H1 (cell line): ENCODE measurements around the gene DNAJC11. TPM values are rescaled to one million over a fixed set of nuclear protein-coding genes. Genes with fewer than 3 reads are reported as not detected.

Experiments used
- CTCF ChIA-PET: fragments of 300-600 bp; sonication (Branson Sonifier 250); formaldehyde crosslinking; loops from one replicate; lab custom pipeline; 2021; ENCODE audit not compliant: partially characterized antibody; lab: Charles Lee
- POLR2A ChIA-PET: fragments of 300-600 bp; sonication (Branson Sonifier 250); formaldehyde crosslinking; loops from one replicate; lab custom pipeline; 2021; ENCODE audit warnings: inconsistent platforms; ENCODE audit not compliant: partially characterized antibody; lab: Charles Lee
- DNase-seq, 2 experiments: peaks; one replicate each; pipeline versions ENCODE4 v3.0.0 to v3.0.0-alpha.2; 2010 to 2022; ENCODE audit warnings: low spot score in 2 of 2, low read depth in 1 of 2, mixed read lengths in 1 of 2
- FAIRE-seq: peaks from 2 replicates; lab custom pipeline; 2011; peaks lifted over from hg19 to GRCh38; lab: Jason Lieb, UNC
- H2AFZ ChIP-seq: 2 replicates; pipeline ENCODE4 v1.8.1; 2012; ENCODE audit warnings: low read length, inconsistent platforms
- H2AK5ac ChIP-seq: 2 replicates; pipeline ENCODE4 v1.6.1; 2013; ENCODE audit warnings: low read depth, low read length
- H2BK120ac ChIP-seq: replicated peaks from 2 replicates; pipeline ENCODE3; 2013; ENCODE audit warnings: low read depth, low read length, inconsistent platforms
- H2BK12ac ChIP-seq: 2 replicates; pipeline ENCODE4 v1.6.1; 2013; ENCODE audit warnings: low read depth, low read length
- H2BK15ac ChIP-seq: 2 replicates; pipeline ENCODE4 v1.6.1; 2013; ENCODE audit warnings: low read length
- H2BK20ac ChIP-seq: 2 replicates; pipeline ENCODE4 v1.6.1; 2013; ENCODE audit warnings: low read length
- H2BK5ac ChIP-seq: 2 replicates; pipeline ENCODE4 v1.6.1; 2013; ENCODE audit warnings: low read depth, low read length
- H3K14ac ChIP-seq: 2 replicates; pipeline ENCODE4 v1.6.1; 2013; ENCODE audit warnings: inconsistent platforms; ENCODE audit not compliant: insufficient read length
- H3K18ac ChIP-seq: 2 replicates; pipeline ENCODE4 v1.6.1; 2013; ENCODE audit warnings: low read length; ENCODE audit errors: extremely low read depth
- H3K23ac ChIP-seq: 2 replicates; pipeline ENCODE4 v1.6.1; 2013; ENCODE audit warnings: inconsistent platforms; ENCODE audit not compliant: insufficient read length
- H3K23me2 ChIP-seq: 2 replicates; pipeline ENCODE4 v1.6.1; 2013; ENCODE audit warnings: low read depth, low read length
- H3K27ac ChIP-seq: 2 replicates; pipeline ENCODE4 v1.6.1; 2011; ENCODE audit warnings: low read depth, low read length, inconsistent platforms
- H3K27me3 ChIP-seq, 4 experiments: replicated peaks in 1 of 4; 1 replicate in 1 of 4; 2 replicates in 3 of 4; pipeline versions ENCODE4 v1.6.1 to v1.8.1; 2011 to 2013; ENCODE audit warnings: low read length in 3 of 4, mild to moderate bottlenecking in 3 of 4, inconsistent platforms in 2 of 4, mixed read lengths in 2 of 4, moderate library complexity in 1 of 4; ENCODE audit not compliant: control insufficient read depth in 3 of 4, insufficient read depth in 3 of 4; ENCODE audit errors: extremely low read depth in 1 of 4
- H3K36me3 ChIP-seq, 4 experiments: 2 replicates each; pipeline versions ENCODE4 v1.6.1 to v1.8.1; 2011 to 2013; ENCODE audit warnings: mild to moderate bottlenecking in 4 of 4, low read length in 3 of 4, moderate library complexity in 2 of 4, control low read depth in 1 of 4, inconsistent platforms in 1 of 4; ENCODE audit not compliant: insufficient read depth in 4 of 4, control insufficient read depth in 2 of 4
- H3K4ac ChIP-seq: replicated peaks from 2 replicates; pipeline ENCODE3; 2013; ENCODE audit warnings: low read length, low read depth, mixed read lengths, inconsistent platforms; ENCODE audit not compliant: insufficient read length
- H3K4me1 ChIP-seq, 4 experiments: replicated peaks in 1 of 4; 1 replicate in 1 of 4; 2 replicates in 3 of 4; pipeline versions ENCODE4 v1.6.1 to v1.8.1; 2011 to 2013; ENCODE audit warnings: low read length in 3 of 4, inconsistent platforms in 2 of 4, mixed read lengths in 1 of 4; ENCODE audit not compliant: insufficient read depth in 4 of 4, control insufficient read depth in 3 of 4
- H3K4me2 ChIP-seq, 2 experiments: 2 replicates each; pipeline versions ENCODE4 v1.6.1 to v1.8.1; 2011 to 2013; ENCODE audit warnings: low read depth in 2 of 2, low read length in 2 of 2, control low read depth in 1 of 2, inconsistent platforms in 1 of 2, mild to moderate bottlenecking in 1 of 2; ENCODE audit not compliant: insufficient read depth in 1 of 2
- H3K4me3 ChIP-seq, 4 experiments: fragments of 200-600, 300-600 bp in 1 of 4; sonication (generic), shearing (Covaris generic), sonication (Bioruptor Twin) in 1 of 4; 2 replicates each; pipeline versions ENCODE4 v1.5.1 to v1.8.1; 2011 to 2016; ENCODE audit warnings: low read length in 4 of 4, low read depth in 3 of 4, control low read depth in 2 of 4, inconsistent platforms in 2 of 4, mild to moderate bottlenecking in 2 of 4, mixed read lengths in 1 of 4, moderate library complexity in 1 of 4; ENCODE audit not compliant: insufficient read depth in 2 of 4; ENCODE audit errors: extremely low read depth in 1 of 4
- H3K56ac ChIP-seq: replicated peaks from 2 replicates; pipeline ENCODE3; 2013; ENCODE audit warnings: low read depth, mild to moderate bottlenecking, mixed read lengths, low read length, inconsistent platforms; ENCODE audit not compliant: insufficient read length
- H3K79me1 ChIP-seq: 2 replicates; pipeline ENCODE4 v1.6.1; 2013; ENCODE audit warnings: low read depth, low read length, control low read depth
- H3K79me2 ChIP-seq, 2 experiments: 2 replicates each; pipeline versions ENCODE4 v1.6.1 to v1.8.1; 2012 to 2013; ENCODE audit warnings: low read length in 2 of 2, mild to moderate bottlenecking in 2 of 2, inconsistent platforms in 1 of 2; ENCODE audit not compliant: insufficient read depth in 2 of 2, control insufficient read depth in 1 of 2
- H3K9ac ChIP-seq, 4 experiments: replicated peaks in 1 of 4; 1 replicate in 1 of 4; 2 replicates in 3 of 4; pipeline versions ENCODE4 v1.6.1 to v1.8.1; 2011 to 2013; ENCODE audit warnings: low read depth in 3 of 4, low read length in 3 of 4, control low read depth in 2 of 4, mild to moderate bottlenecking in 2 of 4, moderate library complexity in 2 of 4, inconsistent platforms in 1 of 4; ENCODE audit errors: extremely low read depth in 1 of 4
- H3K9me3 ChIP-seq, 2 experiments: 2 replicates each; pipeline versions ENCODE4 v1.6.1 to v1.8.1; 2012 to 2013; ENCODE audit warnings: mild to moderate bottlenecking in 2 of 2, moderate library complexity in 2 of 2, control low read depth in 1 of 2, inconsistent platforms in 1 of 2, low read depth in 1 of 2, low read length in 1 of 2, mixed read lengths in 1 of 2; ENCODE audit not compliant: insufficient read depth in 2 of 2
- H4K20me1 ChIP-seq, 2 experiments: replicated peaks in 1 of 2; 2 replicates each; pipeline versions ENCODE3 to v1.8.1; 2011 to 2013; ENCODE audit warnings: inconsistent platforms in 2 of 2, low read length in 2 of 2, mild to moderate bottlenecking in 1 of 2; ENCODE audit not compliant: insufficient read depth in 2 of 2, control insufficient read depth in 1 of 2
- H4K5ac ChIP-seq: 2 replicates; pipeline ENCODE4 v1.6.1; 2013; ENCODE audit warnings: low read length, low read depth, mixed read lengths, inconsistent platforms; ENCODE audit not compliant: insufficient read length
- H4K8ac ChIP-seq: 2 replicates; pipeline ENCODE4 v1.8.0; 2013; ENCODE audit warnings: mild to moderate bottlenecking, moderate library complexity, low read length, inconsistent platforms; ENCODE audit not compliant: insufficient read depth; ENCODE audit errors: extremely low read depth
- H4K91ac ChIP-seq: replicated peaks from 2 replicates; pipeline ENCODE3; 2013; ENCODE audit warnings: low read length, mixed read lengths, inconsistent platforms; ENCODE audit not compliant: insufficient read length
- ATF2 ChIP-seq: IDR thresholded peaks from 2 replicates; pipeline ENCODE4 v1.6.1; 2012; ENCODE audit warnings: low read length, inconsistent platforms
- BRCA1 ChIP-seq: IDR thresholded peaks from 2 replicates; pipeline ENCODE4 v1.6.1; 2012; ENCODE audit warnings: low read depth, low read length, improper control_type of control experiment
- KDM1A ChIP-seq: fragments of 200-600, 300-600 bp; sonication (generic); IDR thresholded peaks from 2 replicates; pipeline ENCODE4 v1.7.1; 2016; ENCODE audit warnings: mild to moderate bottlenecking, low read length, borderline replicate concordance
- MAX ChIP-seq: IDR thresholded peaks from 2 replicates; pipeline ENCODE4 v1.6.1; 2012; ENCODE audit warnings: inconsistent platforms
- NRF1 ChIP-seq: IDR thresholded peaks from 2 replicates; pipeline ENCODE4 v1.6.1; 2011; ENCODE audit warnings: mild to moderate bottlenecking, low read depth, low read length, improper control_type of control experiment
- POU5F1 ChIP-seq: IDR thresholded peaks from 2 replicates; pipeline ENCODE4 v1.6.1; 2011; ENCODE audit warnings: low read depth, mild to moderate bottlenecking, low read length, moderate library complexity
- SUZ12 ChIP-seq: fragments of 200-600 bp; sonication (generic); IDR thresholded peaks from 2 replicates; pipeline ENCODE4 v1.6.1; 2012; ENCODE audit warnings: mild to moderate bottlenecking, inconsistent platforms, low read length, moderate library complexity, mixed read lengths
- TAF7 ChIP-seq: optimal IDR thresholded peaks from 2 replicates; pipeline ENCODE3; 2011; ENCODE audit warnings: low read depth, mild to moderate bottlenecking, inconsistent platforms, low read length, moderate library complexity, borderline replicate concordance
- TBP ChIP-seq: IDR thresholded peaks from 2 replicates; pipeline ENCODE4 v1.6.1; 2011; ENCODE audit warnings: low read depth, low read length, improper control_type of control experiment
- WGBS, 2 experiments: shearing (Covaris generic) in 1 of 2; methylation state at CpG; one replicate each; pipeline versions ENCODE4 v1.1.6 to v1.1.7; 2013 to 2015; ENCODE audit warnings: low lambda C conversion rate in 2 of 2, mixed read lengths in 2 of 2, inconsistent platforms in 1 of 2, low coverage in 1 of 2, missing lambda C conversion rate in 1 of 2; ENCODE audit not compliant: insufficient replicate concordance in 2 of 2, insufficient coverage in 1 of 2, insufficient read length in 1 of 2; ENCODE audit errors: extremely low coverage in 1 of 2, missing lambda C conversion rate in 1 of 2; 5-methylcytosine and 5-hydroxymethylcytosine counted together
- polyA plus RNA-seq, 7 experiments: library from polyadenylated mRNA; depleted of rRNA in 3 of 7; stranded (reverse) in 5 of 7; unstranded in 2 of 7; fragments of >200 nt in 5 of 7; fragments of 200-250 nt in 2 of 7; gene quantifications; 1 replicate in 5 of 7; 2 replicates in 1 of 7; 4 replicates in 1 of 7; pipeline versions ENCODE4 v1.2.1 to v1.2.3, GENCODE V29; 2011 to 2013; ENCODE audit warnings: missing spikeins in 2 of 7, mixed read lengths in 2 of 7
- total RNA-seq: library from RNA; stranded (reverse); fragmentation: NEBNext Ultra II Directional; extraction: Animal tissue kit (Norgen Biotek cat#: 25700); gene quantifications from 2 replicates; pipeline ENCODE4 v1.2.1, GENCODE V29; 2021

The DNAJC11 gene
- total and polyA plus RNA-seq, 2 of the 8 experiments (the other 6 are each of a cell fraction or from before 2014, with no cell fraction given) = 43.9 to 90.9 TPM

- FAIRE-seq (no peak), DNase-seq (no peak)
- WGBS, 2 experiments = 87% methylated on average over 4 of the region's 4 CpGs; no CpG with 5 or more reads in 1 of the 2 experiments
- Histone ChIP-seq H3K56ac (no peak overlapping the region), H3K14ac (no peak overlapping the region), H2BK5ac (no peak overlapping the region), H3K79me2 (peaks cover 5 to 79% of the 10 kb centered on the region in 2 experiments), H3K4me1 (peaks cover 0 to 12% (median 7%) of the 10 kb centered on the region in 4 experiments), H4K5ac (no peak overlapping the region), H4K91ac (no peak overlapping the region), H3K79me1 (peaks cover 17% of the 10 kb centered on the region), H3K4ac (no peak overlapping the region), H4K20me1 (peaks cover 0 to 5% of the 10 kb centered on the region in 2 experiments), H3K27me3 (no peaks in the 10 kb centered on the region), H3K4me3 (no peak overlapping the region), H3K23me2 (no peaks in the 10 kb centered on the region), H2AFZ (no peak overlapping the region), H3K18ac (no peak overlapping the region), H2AK5ac (no peak overlapping the region), H3K4me2 (no peak overlapping the region), H2BK12ac (no peak overlapping the region), H4K8ac (no peak overlapping the region), H3K36me3 (peaks cover 0 to 3% (median 0%) of the 10 kb centered on the region in 4 experiments; a peak in 1 of 8 replicates), H2BK120ac (no peak overlapping the region), H3K23ac (no peak overlapping the region), H3K9ac (no peak overlapping the region), H3K27ac (no peak overlapping the region), H2BK20ac (no peak overlapping the region), H2BK15ac (no peak overlapping the region), H3K9me3 (no peaks in the 10 kb centered on the region)
- POLR2A ChIA-PET = no interaction called here
- no peak for TF ChIP-seq TAF7
- no peak for TF ChIP-seq BRCA1
- TF ChIP-seq MAX = no peak
- TF ChIP-seq KDM1A = no peak
- no peak for TF ChIP-seq TBP
- TF ChIP-seq NRF1 = no peak
- TF ChIP-seq POU5F1 = no peak
- no peak for TF ChIP-seq SUZ12
- TF ChIP-seq ATF2 = no peak
- CTCF ChIA-PET = interaction anchor here (1.1 to 1.6 kb wide), 3 partner anchors 10 to 116 kb away, joined by 3 to 4 read pairs (median 3); partner anchors contain the start of gene DNAJC11
Observed at GRCh38 chr1:6691507-6691906, 10.1 kb downstream of the DNAJC11 start.
